ENCODE measurements around the gene GDI1.

The GDI1 gene

GRCh38 chrX:154408659-154409221, 28.2 kb upstream of the GDI1 start:
- no peak for DNase-seq (ENCODE audit: low read depth in 2 of 3, low spot score in 1 of 3)

GRCh38 chrX:154409222-154409871, 27.6 kb upstream of the GDI1 start, which contains the start of gene DNASE1L1:
Gene DNASE1L1 (minus strand): TSS chrX:154409254. CDS start chrX:154405568, 3,686 bp downstream.
- DNase-seq (ENCODE audit: low read depth in 2 of 3, low spot score in 1 of 3), result no peak

GRCh38 chrX:154411981-154412340, 25.0 kb upstream of the GDI1 start:
- peak in 1 of 3 donors; percentile 24 for DNase-seq (ENCODE audit: low read depth in 2 of 3, low spot score in 1 of 3)

GRCh38 chrX:154412468-154412867, 24.5 kb upstream of the GDI1 start:
- DNase-seq (ENCODE audit: low read depth in 2 of 3, low spot score in 1 of 3), result no peak

GRCh38 chrX:154413142-154413541, 23.8 kb upstream of the GDI1 start:
- DNase-seq (ENCODE audit: low read depth in 2 of 3, low spot score in 1 of 3), result no peak

- no peak for DNase-seq (ENCODE audit: low read depth in 2 of 3, low spot score in 1 of 3)
These were observed 19.8 kb upstream of the GDI1 start for GRCh38 chrX:154417157-154417556.

GRCh38 chrX:154419189-154419588, 17.8 kb upstream of the GDI1 start:
- DNase-seq (ENCODE audit: low read depth in 2 of 3, low spot score in 1 of 3), result no peak

GRCh38 chrX:154419688-154420401, 17.1 kb upstream of the GDI1 start:
- DNase-seq (ENCODE audit: low read depth in 2 of 3, low spot score in 1 of 3), result no peak

- no peak for DNase-seq (ENCODE audit: low read depth in 2 of 3, low spot score in 1 of 3)
These were observed 16.6 kb upstream of the GDI1 start for GRCh38 chrX:154420402-154420756.

- no peak for DNase-seq (ENCODE audit: low read depth in 2 of 3, low spot score in 1 of 3)
These were observed 9.8 kb upstream of the GDI1 start for GRCh38 chrX:154426916-154427770.

- peak; percentile 75 to 81 (median 81) for DNase-seq (ENCODE audit: low read depth in 2 of 3, low spot score in 1 of 3)
These were observed 8.5 kb upstream of the GDI1 start, which contains the start of gene ATP6AP1 for GRCh38 chrX:154428176-154429171. Gene ATP6AP1 (plus strand): TSS chrX:154428677. CDS start chrX:154428693, 16 bp downstream.

- DNase-seq (ENCODE audit: low read depth in 2 of 3, low spot score in 1 of 3), result no peak
These were observed 7.2 kb upstream of the GDI1 start for GRCh38 chrX:154429711-154430110.

- DNase-seq (ENCODE audit: low read depth in 2 of 3, low spot score in 1 of 3), result no peak
These were observed 6.5 kb upstream of the GDI1 start for GRCh38 chrX:154430479-154430878.

- no peak for DNase-seq (ENCODE audit: low read depth in 2 of 3, low spot score in 1 of 3)
These were observed 6.0 kb upstream of the GDI1 start for GRCh38 chrX:154430916-154431315.

GRCh38 chrX:154431341-154431740, 5.6 kb upstream of the GDI1 start:
- DNase-seq (ENCODE audit: low read depth in 2 of 3, low spot score in 1 of 3), result no peak

GRCh38 chrX:154432210-154432609, 4.7 kb upstream of the GDI1 start:
- DNase-seq (ENCODE audit: low read depth in 2 of 3, low spot score in 1 of 3), result no peak

- no peak for DNase-seq (ENCODE audit: low read depth in 2 of 3, low spot score in 1 of 3)
These were observed 3.3 kb upstream of the GDI1 start for GRCh38 chrX:154433605-154434004.

- no peak for DNase-seq (ENCODE audit: low read depth in 2 of 3, low spot score in 1 of 3)
These were observed 2.4 kb upstream of the GDI1 start for GRCh38 chrX:154434394-154435168.

GRCh38 chrX:154435171-154435733, 1.7 kb upstream of the GDI1 start:
- DNase-seq (ENCODE audit: low read depth in 2 of 3, low spot score in 1 of 3), result no peak

Measured in stimulated activated CD4-positive, alpha-beta T cell treated with anti-CD3 and anti-CD28 coated beads, Interleukin-12 subunit alpha, Interleukin-12 subunit beta, amount 100 ng/mL, for 48 hours (primary cell).